ENCODE measurements around the gene ENPP1.

DNA sequence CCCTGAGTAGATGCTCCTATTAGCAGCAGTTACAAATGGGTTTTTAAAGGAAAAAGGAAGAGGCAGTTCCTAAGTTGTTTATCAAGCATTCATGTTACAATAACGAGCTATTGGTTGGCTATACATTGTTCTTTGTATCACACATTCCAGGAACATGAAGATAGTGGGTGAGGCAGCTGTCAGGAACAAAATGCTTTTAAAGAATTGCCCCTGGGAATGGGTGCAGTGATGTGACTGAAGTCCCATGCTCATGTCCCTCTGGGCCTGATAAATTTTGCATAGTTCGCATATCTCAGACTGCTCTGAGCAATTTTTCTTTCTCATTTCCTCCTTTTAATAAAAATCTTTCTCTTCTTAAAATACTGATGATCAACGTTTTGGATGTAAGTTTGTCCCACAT lies 3.7 kb downstream of the ENPP1 start:
- TF ChIP-seq, protein P1, sequence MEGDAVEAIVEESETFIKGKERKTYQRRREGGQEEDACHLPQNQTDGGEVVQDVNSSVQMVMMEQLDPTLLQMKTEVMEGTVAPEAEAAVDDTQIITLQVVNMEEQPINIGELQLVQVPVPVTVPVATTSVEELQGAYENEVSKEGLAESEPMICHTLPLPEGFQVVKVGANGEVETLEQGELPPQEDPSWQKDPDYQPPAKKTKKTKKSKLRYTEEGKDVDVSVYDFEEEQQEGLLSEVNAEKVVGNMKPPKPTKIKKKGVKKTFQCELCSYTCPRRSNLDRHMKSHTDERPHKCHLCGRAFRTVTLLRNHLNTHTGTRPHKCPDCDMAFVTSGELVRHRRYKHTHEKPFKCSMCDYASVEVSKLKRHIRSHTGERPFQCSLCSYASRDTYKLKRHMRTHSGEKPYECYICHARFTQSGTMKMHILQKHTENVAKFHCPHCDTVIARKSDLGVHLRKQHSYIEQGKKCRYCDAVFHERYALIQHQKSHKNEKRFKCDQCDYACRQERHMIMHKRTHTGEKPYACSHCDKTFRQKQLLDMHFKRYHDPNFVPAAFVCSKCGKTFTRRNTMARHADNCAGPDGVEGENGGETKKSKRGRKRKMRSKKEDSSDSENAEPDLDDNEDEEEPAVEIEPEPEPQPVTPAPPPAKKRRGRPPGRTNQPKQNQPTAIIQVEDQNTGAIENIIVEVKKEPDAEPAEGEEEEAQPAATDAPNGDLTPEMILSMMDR (IDR thresholded peaks at IDR 0.05; ENCODE audit: insufficient read depth, low read length, poor library complexity, severe bottlenecking), result no peak
- no peak for TF ChIP-seq EZH2phosphoT487 (conservative IDR thresholded peaks at IDR 0.05; ENCODE audit: low read length)
